Testis (tissue), 3 donors: ENCODE measurements around the gene NUDT16. TPM values are rescaled to one million over a fixed set of nuclear protein-coding genes. Genes with fewer than 3 reads are reported as not detected.

Source experiments
- DNase-seq: peaks from one replicate; pipeline ENCODE4 v3.0.0-alpha.2; 2019
- H3K27ac ChIP-seq, 2 donors: fragments of 200-600 bp; sonication (generic); one replicate each; pipeline ENCODE4 v1.5.1; 2019
- H3K27me3 ChIP-seq: fragments of 200-600 bp; sonication (generic); one replicate; pipeline ENCODE4 v1.5.1; 2019
- H3K36me3 ChIP-seq: fragments of 200-600 bp; sonication (generic); one replicate; pipeline ENCODE4 v1.5.1; 2017; ENCODE audit warnings: low read depth; ENCODE audit errors: missing control alignments
- H3K4me1 ChIP-seq: fragments of 200-600 bp; sonication (generic); one replicate; pipeline ENCODE4 v1.5.1; 2019
- H3K4me3 ChIP-seq, 2 donors: fragments of 200-600 bp; sonication (generic); one replicate each; pipeline ENCODE4 v1.5.1; 2017 to 2019
- H3K9me3 ChIP-seq: fragments of 200-600 bp; sonication (generic); one replicate; pipeline ENCODE4 v1.5.1; 2017
- CTCF ChIP-seq, 3 experiments: fragments of 450-650 bp in 2 of 3; fragments of 200-600 bp in 1 of 3; sonication (generic) in 1 of 3; IDR thresholded peaks; one replicate each; pipeline ENCODE4 v1.5.1; 2016 to 2019; ENCODE audit warnings: antibody characterized with exemption in 3 of 3, mild to moderate bottlenecking in 2 of 3, moderate library complexity in 1 of 3
- POLR2A ChIP-seq: fragments of 450-650 bp; IDR thresholded peaks from one replicate; pipeline ENCODE4 v1.6.1; 2017; ENCODE audit warnings: antibody characterized with exemption, mild to moderate bottlenecking, moderate library complexity
- WGBS, 2 donors: methylation state at CpG; one replicate each; pipeline ENCODE4 v1.1.5; 2018; 5-methylcytosine and 5-hydroxymethylcytosine counted together
- intact Hi-C: fragments of 100-400 bp; cut with DNase I; formaldehyde crosslinking; loops from one replicate; pipeline ENCODE4 v1.15.1; 2023; ENCODE audit warnings: low total_unique reads
- polyA plus RNA-seq: library from polyadenylated mRNA; stranded (reverse); fragments of 350-450 nt; fragmentation: Illumina TruSeq; extraction: RNeasy Lipid Tissue Mini Kit (QIAGEN cat#74804); gene quantifications from one replicate; pipeline ENCODE4 v1.2.3, GENCODE V29; 2014; ENCODE audit warnings: low read depth, low replicate concordance; ENCODE audit not compliant: insufficient read depth
- total RNA-seq, 2 donors: library from RNA; depleted of rRNA; stranded (reverse); fragments of >200 nt; gene quantifications; one replicate each; pipeline ENCODE4 v1.2.3, GENCODE V29; 2016

The NUDT16 gene
- total and polyA plus RNA-seq, 3 donors from 2014 or later: 20.6 to 26.4 (median 20.8) TPM

GRCh38 chr3:131349454-131349853, 32.1 kb upstream of the NUDT16 start:
- Histone ChIP-seq H3K27ac (no peak overlapping the region), H3K4me1 (no peaks in the 10 kb centered on the region), H3K4me3 (no peak overlapping the region), H3K9me3 (no peaks in the 10 kb centered on the region), H3K36me3 (no peaks in the 10 kb centered on the region), H3K27me3 (no peaks in the 10 kb centered on the region)
- intact Hi-C loops: no loop called here
- no peak for DNase-seq
- no peak for TF ChIP-seq POLR2A
- no peak for TF ChIP-seq CTCF (IDR thresholded peaks at IDR 0.05)
- 92 to 96% methylated on average over 5 of the region's 5 CpGs for WGBS, 2 donors

- intact Hi-C loops: no loop called here
- TF ChIP-seq POLR2A (no peak), CTCF (IDR thresholded peaks at IDR 0.05) (no peak)
- no peak overlapping the region for H3K4me3 ChIP-seq
- H3K27me3 ChIP-seq: no peaks in the 10 kb centered on the region
- no peaks in the 10 kb centered on the region for H3K9me3 ChIP-seq
- no peak overlapping the region for H3K27ac ChIP-seq
- 95 to 100% methylated on average over 4 of the region's 4 CpGs for WGBS, 2 donors
- no peak for DNase-seq
- no peaks in the 10 kb centered on the region for H3K36me3 ChIP-seq
- H3K4me1 ChIP-seq: no peaks in the 10 kb centered on the region
These were observed 31.6 kb upstream of the NUDT16 start for GRCh38 chr3:131349946-131350347.

- no peaks in the 10 kb centered on the region for H3K9me3 ChIP-seq
- no peak overlapping the region for H3K27ac ChIP-seq
- no peak overlapping the region for H3K4me3 ChIP-seq
- H3K36me3 ChIP-seq: no peaks in the 10 kb centered on the region
- no peaks in the 10 kb centered on the region for H3K27me3 ChIP-seq
- no peaks in the 10 kb centered on the region for H3K4me1 ChIP-seq
- 100% methylated on average over 1 of the region's 1 CpG for WGBS, 2 donors
- TF ChIP-seq CTCF (IDR thresholded peaks at IDR 0.05) (no peak), POLR2A (no peak)
- intact Hi-C loops: no loop called here
- DNase-seq: no peak
These were observed 31.1 kb upstream of the NUDT16 start for GRCh38 chr3:131350506-131350905.

- H3K36me3 ChIP-seq: no peaks in the 10 kb centered on the region
- no peaks in the 10 kb centered on the region for H3K9me3 ChIP-seq
- no peak for TF ChIP-seq CTCF (IDR thresholded peaks at IDR 0.05)
- TF ChIP-seq POLR2A: no peak
- 71 to 76% methylated on average over 2 of the region's 2 CpGs for WGBS, 2 donors
- no peaks in the 10 kb centered on the region for H3K27me3 ChIP-seq
- intact Hi-C loops: no loop called here
- H3K4me3 ChIP-seq: no peak overlapping the region
- no peaks in the 10 kb centered on the region for H3K4me1 ChIP-seq
- DNase-seq: no peak
- H3K27ac ChIP-seq: no peak overlapping the region
These were observed 28.3 kb upstream of the NUDT16 start for GRCh38 chr3:131353016-131353877.

GRCh38 chr3:131353986-131354385, 27.6 kb upstream of the NUDT16 start:
- TF ChIP-seq CTCF (IDR thresholded peaks at IDR 0.05) (no peak), POLR2A (no peak)
- Histone ChIP-seq H3K27ac (no peak overlapping the region), H3K4me3 (no peak overlapping the region), H3K9me3 (no peaks in the 10 kb centered on the region), H3K36me3 (no peaks in the 10 kb centered on the region), H3K27me3 (no peaks in the 10 kb centered on the region), H3K4me1 (no peaks in the 10 kb centered on the region)
- intact Hi-C loops: no loop called here
- no peak for DNase-seq
- WGBS, 2 donors: 56 to 73% methylated on average over 2 of the region's 2 CpGs
